Measurements from ENCODE around the gene OPA1. TPM values are rescaled to one million over a fixed set of nuclear protein-coding genes. Genes with fewer than 3 reads are reported as not detected.

The OPA1 gene
- total and polyA plus RNA-seq, 2 of the 8 experiments (the other 6 are each of a cell fraction or from before 2014, with no cell fraction given) = 20.3 to 109 TPM

DNA sequence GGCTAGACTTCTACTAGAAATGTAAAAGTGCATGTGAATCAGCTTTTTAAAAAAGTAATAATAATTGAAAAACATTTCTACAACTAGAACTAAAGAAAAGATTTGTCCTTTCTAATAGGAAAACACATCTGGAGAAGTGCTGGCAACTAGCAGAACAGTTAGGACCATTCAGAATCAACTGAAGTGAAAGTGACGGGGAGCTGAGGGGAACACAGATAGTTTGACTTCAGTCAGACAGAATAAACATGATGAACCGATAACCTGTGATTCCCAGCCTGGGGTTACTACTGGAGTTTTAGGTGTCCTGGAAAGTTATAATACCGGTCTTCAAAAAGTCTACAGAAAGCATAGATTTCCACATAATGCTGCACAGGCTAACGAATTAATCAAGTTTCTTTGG is 28.1 kb downstream of the OPA1 start (continued):
- TF ChIP-seq, protein P1, sequence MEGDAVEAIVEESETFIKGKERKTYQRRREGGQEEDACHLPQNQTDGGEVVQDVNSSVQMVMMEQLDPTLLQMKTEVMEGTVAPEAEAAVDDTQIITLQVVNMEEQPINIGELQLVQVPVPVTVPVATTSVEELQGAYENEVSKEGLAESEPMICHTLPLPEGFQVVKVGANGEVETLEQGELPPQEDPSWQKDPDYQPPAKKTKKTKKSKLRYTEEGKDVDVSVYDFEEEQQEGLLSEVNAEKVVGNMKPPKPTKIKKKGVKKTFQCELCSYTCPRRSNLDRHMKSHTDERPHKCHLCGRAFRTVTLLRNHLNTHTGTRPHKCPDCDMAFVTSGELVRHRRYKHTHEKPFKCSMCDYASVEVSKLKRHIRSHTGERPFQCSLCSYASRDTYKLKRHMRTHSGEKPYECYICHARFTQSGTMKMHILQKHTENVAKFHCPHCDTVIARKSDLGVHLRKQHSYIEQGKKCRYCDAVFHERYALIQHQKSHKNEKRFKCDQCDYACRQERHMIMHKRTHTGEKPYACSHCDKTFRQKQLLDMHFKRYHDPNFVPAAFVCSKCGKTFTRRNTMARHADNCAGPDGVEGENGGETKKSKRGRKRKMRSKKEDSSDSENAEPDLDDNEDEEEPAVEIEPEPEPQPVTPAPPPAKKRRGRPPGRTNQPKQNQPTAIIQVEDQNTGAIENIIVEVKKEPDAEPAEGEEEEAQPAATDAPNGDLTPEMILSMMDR (IDR thresholded peaks at IDR 0.05; ENCODE audit: control extremely low read depth in 1 of 3, insufficient read depth in 1 of 3, low read depth in 1 of 3, low read length in 3 of 3) = no peak
- TF ChIP-seq JUND (IDR thresholded peaks at IDR 0.05; ENCODE audit: low read length) (no peak), TCF12 (IDR thresholded peaks at IDR 0.05; ENCODE audit: low read depth, low read length) (no peak)
- TF ChIP-seq, protein P2, sequence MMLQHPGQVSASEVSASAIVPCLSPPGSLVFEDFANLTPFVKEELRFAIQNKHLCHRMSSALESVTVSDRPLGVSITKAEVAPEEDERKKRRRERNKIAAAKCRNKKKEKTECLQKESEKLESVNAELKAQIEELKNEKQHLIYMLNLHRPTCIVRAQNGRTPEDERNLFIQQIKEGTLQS (IDR thresholded peaks at IDR 0.05; ENCODE audit: insufficient read depth, low read depth, low read length) = no peak

All from H1 (cell line).